A673 (cell line): Measurements from ENCODE around the gene NHLRC4. TPM values are rescaled to one million over a fixed set of nuclear protein-coding genes. Genes with fewer than 3 reads are reported as not detected.

ENCODE experiments used
- BruUV-seq: library from RNA; stranded (reverse); fragments of 400-500 nt; replicated peaks from 2 replicates; lab custom pipeline; 2021; lab: Mats Ljungman, UMichigan
- CTCF ChIA-PET: fragments of 300-600 bp; sonication (Branson Sonifier 250); formaldehyde crosslinking; loops from one replicate; lab custom pipeline; 2022; ENCODE audit warnings: antibody characterized with exemption; lab: Charles Lee
- POLR2A ChIA-PET: fragments of 300-600 bp; sonication (Branson Sonifier 250); formaldehyde crosslinking; loops from one replicate; lab custom pipeline; 2022; ENCODE audit warnings: antibody characterized with exemption; ENCODE audit not compliant: low non-redundant PET; lab: Charles Lee
- DNase-seq: peaks from one replicate; pipeline ENCODE4 v3.0.0-alpha.2; 2015; ENCODE audit warnings: low spot score
- H3K27ac ChIP-seq: fragments of 200-600 bp; sonication (generic); 2 replicates; pipeline ENCODE4 v1.5.1; 2016; ENCODE audit warnings: mixed run types, low read depth, mild to moderate bottlenecking, mixed read lengths, antibody characterized with exemption, low read length; ENCODE audit not compliant: poor library complexity, severe bottlenecking
- H3K27me3 ChIP-seq: fragments of 200-600 bp; sonication (generic); replicated peaks from 2 replicates; pipeline ENCODE4 v1.6.1; 2017; ENCODE audit warnings: mixed run types, low read depth, mild to moderate bottlenecking, mixed read lengths, antibody characterized with exemption, low read length; ENCODE audit not compliant: insufficient read depth, poor library complexity
- H3K36me3 ChIP-seq: fragments of 200-600 bp; sonication (generic); 2 replicates; pipeline ENCODE4 v1.6.1; 2016; ENCODE audit warnings: mixed run types, mild to moderate bottlenecking, mixed read lengths, antibody characterized with exemption, low read length; ENCODE audit not compliant: insufficient read depth, poor library complexity, severe bottlenecking
- H3K4me1 ChIP-seq: fragments of 200-600 bp; sonication (generic); 2 replicates; pipeline ENCODE4 v1.6.1; 2017; ENCODE audit warnings: mixed run types, mild to moderate bottlenecking, mixed read lengths, antibody characterized with exemption, low read length; ENCODE audit not compliant: insufficient read depth, poor library complexity, severe bottlenecking
- H3K4me3 ChIP-seq: fragments of 200-600 bp; sonication (generic); 2 replicates; pipeline ENCODE4 v1.5.1; 2016; ENCODE audit warnings: low read depth, mixed run types, mild to moderate bottlenecking, mixed read lengths, low read length; ENCODE audit not compliant: poor library complexity, severe bottlenecking
- H3K9me3 ChIP-seq: fragments of 200-600 bp; sonication (generic); 2 replicates; pipeline ENCODE4 v1.6.1; 2016; ENCODE audit warnings: mixed run types, low read depth, mild to moderate bottlenecking, mixed read lengths, antibody characterized with exemption, low read length; ENCODE audit not compliant: poor library complexity, severe bottlenecking
- CTCF ChIP-seq: fragments of 300-800, 200-600 bp; sonication (generic); conservative IDR thresholded peaks from 2 replicates; pipeline ENCODE4 v1.5.1; 2017; ENCODE audit warnings: low read depth, mild to moderate bottlenecking, antibody characterized with exemption, low read length, moderate library complexity, mixed read lengths
- EZH2 ChIP-seq: fragments of 200-600 bp; sonication (generic); IDR thresholded peaks from 2 replicates; pipeline ENCODE4 v1.6.1; 2017; ENCODE audit warnings: borderline replicate concordance, low read depth, mild to moderate bottlenecking, mixed read lengths, antibody characterized with exemption, low read length; ENCODE audit not compliant: poor library complexity, severe bottlenecking
- intact Hi-C: fragments of 100-400 bp; cut with micrococcal nuclease; formaldehyde crosslinking; loops from one replicate; pipeline ENCODE4 v1.10.0; 2022; ENCODE audit not compliant: unreplicated experiment
- total RNA-seq: library from RNA; stranded (reverse); gene quantifications from 2 replicates; pipeline ENCODE4 v1.2.3, GENCODE V29; 2021

Gene NHLRC4
- total RNA-seq, 1 experiment from 2014 or later: 0.21 TPM

GRCh38 chr16:583815-584591, 17.2 kb downstream of the NHLRC4 start:
- Histone ChIP-seq H3K36me3 (no peaks in the 10 kb centered on the region), H3K4me1 (peaks cover 28% of the 10 kb centered on the region), H3K27ac (no peak overlapping the region), H3K4me3 (no peak overlapping the region), H3K27me3 (no peaks in the 10 kb centered on the region), H3K9me3 (no peaks in the 10 kb centered on the region)
- POLR2A ChIA-PET: no interaction called here
- intact Hi-C loops: no loop called here
- BruUV-seq: no TSS peak
- TF ChIP-seq CTCF: no peak
- TF ChIP-seq EZH2: no peak
- DNase-seq: peak; percentile 37
- CTCF ChIA-PET: interaction anchor here (0.9 kb wide), 1 partner anchor 518 kb away, joined by 12 read pairs; no protein-coding TSS in a partner anchor

- DNase-seq: no peak
- Histone ChIP-seq H3K27ac (no peak overlapping the region), H3K4me3 (no peak overlapping the region), H3K27me3 (no peaks in the 10 kb centered on the region), H3K4me1 (peaks cover 28% of the 10 kb centered on the region), H3K36me3 (no peaks in the 10 kb centered on the region), H3K9me3 (no peaks in the 10 kb centered on the region)
- intact Hi-C loops: loop anchor here (5.0 kb wide), 1 partner anchor 52 kb away; the partner anchor contains the start of gene METTL26
- BruUV-seq: no TSS peak
- POLR2A ChIA-PET: no interaction called here
- TF ChIP-seq CTCF (no peak), EZH2 (no peak)
- CTCF ChIA-PET: interaction anchor here (0.9 kb wide), 1 partner anchor 519 kb away, joined by 12 read pairs; no protein-coding TSS in a partner anchor
These were observed 18.5 kb downstream of the NHLRC4 start for GRCh38 chr16:585351-585750.

DNA sequence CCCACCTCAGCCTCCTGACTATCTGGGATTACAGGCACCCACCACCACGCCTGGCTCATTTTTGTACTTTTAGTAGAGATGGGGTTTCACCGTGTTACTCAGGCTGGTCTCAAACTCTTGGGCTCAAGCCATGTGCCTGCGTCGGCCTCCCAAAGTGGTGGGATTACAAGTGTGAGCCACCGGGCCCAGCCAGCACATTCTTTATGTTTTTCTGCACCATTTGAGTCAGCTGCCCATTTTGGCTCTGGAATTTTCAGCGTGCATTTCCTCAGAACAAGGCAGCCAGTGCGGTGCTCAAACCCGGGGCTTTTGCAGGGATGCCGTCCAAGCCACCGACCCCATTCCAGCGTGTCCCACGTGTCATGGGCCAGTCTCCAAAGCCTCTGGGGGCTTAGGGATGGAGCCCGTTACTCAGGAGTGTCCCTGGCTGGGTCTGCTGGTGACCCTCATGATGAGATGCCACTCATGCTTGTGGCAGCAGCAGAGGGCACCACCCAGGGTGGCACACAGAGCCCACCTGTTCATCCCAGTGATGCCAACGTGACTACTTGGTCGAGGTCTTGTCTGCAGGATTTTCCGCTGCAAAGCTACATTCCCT, 19.3 kb downstream of the NHLRC4 start:
- CTCF ChIA-PET: no interaction called here
- no peaks in the 10 kb centered on the region for H3K9me3 ChIP-seq
- no peaks in the 10 kb centered on the region for H3K27me3 ChIP-seq
- no peak overlapping the region for H3K4me3 ChIP-seq
- intact Hi-C loops: loop anchor here (5.0 kb wide), 1 partner anchor 51 kb away; the partner anchor contains the start of gene METTL26
- H3K27ac ChIP-seq: no peak overlapping the region
- no TSS peak for BruUV-seq
- POLR2A ChIA-PET: no interaction called here
- peaks cover 34% of the 10 kb centered on the region for H3K4me1 ChIP-seq
- DNase-seq: peak; percentile 63
- TF ChIP-seq CTCF: no peak
- TF ChIP-seq EZH2: no peak
- no peaks in the 10 kb centered on the region for H3K36me3 ChIP-seq
